Lung (tissue), 12 donors: ENCODE data around the gene TSC22D2. TPM values are rescaled to one million over a fixed set of nuclear protein-coding genes. Genes with fewer than 3 reads are reported as not detected.

Experiments
- ATAC-seq: fragments of 200-7000 bp; cut with Tn5 transposase; one replicate; pipeline ENCODE4 v1.9.1; 2020; ENCODE audit warnings: moderate number of reproducible peaks; ENCODE audit not compliant: insufficient read depth, low FRiP score
- DNase-seq, 3 donors: peaks; one replicate each; pipeline ENCODE4 v3.0.0-alpha.2; 2013 to 2017
- H3K27ac ChIP-seq, 2 donors: one replicate each; pipeline ENCODE4 v1.5.1; 2013; ENCODE audit warnings: mild to moderate bottlenecking in 2 of 2, moderate library complexity in 2 of 2, control low read depth in 1 of 2, inconsistent platforms in 1 of 2, low read depth in 1 of 2, low read length in 1 of 2
- H3K27me3 ChIP-seq, 3 donors: one replicate each; pipeline ENCODE4 v1.5.1; 2013; ENCODE audit warnings: low read length in 2 of 3; ENCODE audit not compliant: control insufficient read depth in 3 of 3, insufficient read depth in 3 of 3
- H3K36me3 ChIP-seq, 4 donors: one replicate each; pipeline ENCODE4 v1.5.1; 2013; ENCODE audit warnings: low read length in 4 of 4, mild to moderate bottlenecking in 1 of 4, moderate library complexity in 1 of 4; ENCODE audit not compliant: control insufficient read depth in 4 of 4, insufficient read depth in 4 of 4
- H3K4me1 ChIP-seq, 5 donors: one replicate each; pipeline ENCODE4 v1.5.1; 2013; ENCODE audit warnings: low read length in 5 of 5, mild to moderate bottlenecking in 2 of 5, moderate library complexity in 1 of 5; ENCODE audit not compliant: control insufficient read depth in 5 of 5, insufficient read depth in 5 of 5
- H3K4me3 ChIP-seq: one replicate; pipeline ENCODE4 v1.5.1; 2013; ENCODE audit warnings: mild to moderate bottlenecking, control low read depth, moderate library complexity
- H3K9ac ChIP-seq, 2 donors: one replicate each; pipeline ENCODE4 v1.5.1; 2013; ENCODE audit warnings: low read length in 2 of 2, control low read depth in 1 of 2; ENCODE audit not compliant: insufficient read depth in 1 of 2
- H3K9me3 ChIP-seq, 4 donors: one replicate each; pipeline ENCODE4 v1.5.1; 2013; ENCODE audit warnings: low read length in 3 of 4, mild to moderate bottlenecking in 1 of 4, moderate library complexity in 1 of 4; ENCODE audit not compliant: control insufficient read depth in 4 of 4, insufficient read depth in 3 of 4
- WGBS, 2 donors: extraction: QIAGEN DNeasy Blood & Tissue Kit; methylation state at CpG; one replicate each; pipeline ENCODE4 v1.1.7; 2013; 5-methylcytosine and 5-hydroxymethylcytosine counted together
- polyA plus RNA-seq, 2 donors: library from polyadenylated mRNA; stranded (reverse); fragments of 200-250 nt; gene quantifications; one replicate each; pipeline ENCODE4 v1.2.1, GENCODE V29; 2013
- total RNA-seq, 2 donors: library from RNA; depleted of rRNA in 1 of 2; stranded (reverse); fragments of >200 nt in 1 of 2; gene quantifications; one replicate each; pipeline ENCODE4 v1.2.1, GENCODE V29; 2014 to 2021
- TF ChIP-seq, protein P1 (sequence below): IDR thresholded peaks from 2 replicates; pipeline ENCODE4 v1.5.1; 2012; ENCODE audit warnings: mild to moderate bottlenecking; ENCODE audit errors: control extremely low read depth, extremely low read depth
- donor health status: control.
- donor health status: control.
- donor health status: Bipolar disorder and iron deficiency.
- donor health status: healthy.
- donor health status: DM: yes; HTN: yes; CAD: no.

Gene TSC22D2
- total and polyA plus RNA-seq, 4 donors: 8.8 to 57.7 (median 18.7) TPM

DNA sequence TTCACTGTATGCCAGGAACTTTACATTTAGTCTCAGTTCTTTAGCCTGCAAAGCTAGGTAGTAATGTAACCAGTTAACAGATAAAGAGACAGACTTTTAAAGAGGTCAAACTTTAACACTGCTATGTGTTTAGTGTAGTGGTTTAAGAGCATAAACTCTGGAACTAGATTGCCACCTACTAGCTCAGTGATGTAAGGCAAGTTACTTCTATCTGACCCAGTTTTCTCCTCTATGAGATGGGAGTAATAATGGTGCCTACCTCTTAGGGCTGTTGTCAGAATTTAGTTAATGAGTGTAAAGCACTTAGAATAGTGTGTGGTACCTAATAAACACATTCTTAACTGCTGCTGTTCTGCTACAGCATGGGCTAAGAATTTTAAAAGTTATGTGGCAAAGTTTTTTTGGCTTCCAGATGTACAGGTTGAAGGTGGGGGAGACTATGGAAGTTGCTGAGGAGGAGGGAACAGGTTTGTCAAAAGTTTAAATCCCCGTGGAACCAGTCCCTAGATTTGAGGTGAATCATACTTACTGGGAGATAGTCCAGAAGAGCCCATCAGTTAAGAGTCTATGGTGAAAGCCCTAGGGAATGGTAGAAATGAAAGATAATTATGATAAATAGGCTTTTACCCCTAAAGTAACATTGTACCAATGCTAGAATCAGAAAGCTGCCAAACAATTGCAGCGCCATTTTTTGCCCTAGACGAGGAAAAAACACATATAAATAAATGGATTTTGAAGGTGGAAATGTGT, 13.9 kb downstream of the TSC22D2 start:
- H3K4me3 ChIP-seq: no peak overlapping the region
- no peak for ATAC-seq

DNA sequence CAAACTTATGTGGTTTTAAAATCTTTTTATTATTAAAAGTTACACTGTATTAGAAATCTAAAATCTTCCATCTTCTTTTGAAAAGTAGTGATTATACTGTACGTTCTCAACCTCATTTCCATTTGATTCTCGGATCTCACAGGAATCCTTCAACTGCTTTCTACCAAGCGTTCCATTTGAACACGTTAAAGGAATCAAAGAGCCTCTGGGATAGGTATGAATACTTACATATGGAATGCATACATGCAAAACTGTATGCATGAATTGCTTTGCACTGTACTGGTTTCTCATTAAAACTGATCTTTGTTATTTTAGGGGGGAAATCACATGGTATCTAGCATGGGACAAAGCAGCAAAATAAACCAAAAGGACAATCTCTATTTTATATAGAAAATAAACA, 14.8 kb downstream of the TSC22D2 start:
- H3K4me1 ChIP-seq: peaks cover 0 to 58% (median 8%) of the 10 kb centered on the region in 5 donors
- TF ChIP-seq, protein P1, sequence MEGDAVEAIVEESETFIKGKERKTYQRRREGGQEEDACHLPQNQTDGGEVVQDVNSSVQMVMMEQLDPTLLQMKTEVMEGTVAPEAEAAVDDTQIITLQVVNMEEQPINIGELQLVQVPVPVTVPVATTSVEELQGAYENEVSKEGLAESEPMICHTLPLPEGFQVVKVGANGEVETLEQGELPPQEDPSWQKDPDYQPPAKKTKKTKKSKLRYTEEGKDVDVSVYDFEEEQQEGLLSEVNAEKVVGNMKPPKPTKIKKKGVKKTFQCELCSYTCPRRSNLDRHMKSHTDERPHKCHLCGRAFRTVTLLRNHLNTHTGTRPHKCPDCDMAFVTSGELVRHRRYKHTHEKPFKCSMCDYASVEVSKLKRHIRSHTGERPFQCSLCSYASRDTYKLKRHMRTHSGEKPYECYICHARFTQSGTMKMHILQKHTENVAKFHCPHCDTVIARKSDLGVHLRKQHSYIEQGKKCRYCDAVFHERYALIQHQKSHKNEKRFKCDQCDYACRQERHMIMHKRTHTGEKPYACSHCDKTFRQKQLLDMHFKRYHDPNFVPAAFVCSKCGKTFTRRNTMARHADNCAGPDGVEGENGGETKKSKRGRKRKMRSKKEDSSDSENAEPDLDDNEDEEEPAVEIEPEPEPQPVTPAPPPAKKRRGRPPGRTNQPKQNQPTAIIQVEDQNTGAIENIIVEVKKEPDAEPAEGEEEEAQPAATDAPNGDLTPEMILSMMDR: no peak

More for the DNA sequence above, 13.9 kb downstream of the TSC22D2 start:
- Histone ChIP-seq H3K27ac (no peak overlapping the region), H3K9me3 (no peaks in the 10 kb centered on the region), H3K4me1 (peaks cover 0 to 67% (median 8%) of the 10 kb centered on the region in 5 donors), H3K9ac (peak overlapping the region in 1 of 2 donors; percentile 2), H3K27me3 (no peaks in the 10 kb centered on the region), H3K36me3 (peaks cover 0 to 4% (median 0%) of the 10 kb centered on the region in 4 donors)
- WGBS, 2 donors: 73 to 89% methylated on average over 3 of the region's 3 CpGs
- TF ChIP-seq, protein P1: no peak
- no peak for DNase-seq

GRCh38 chr3:150423761-150424160, 15.7 kb downstream of the TSC22D2 start:
- DNase-seq: no peak
- H3K4me1 ChIP-seq: peaks cover 0 to 50% (median 6%) of the 10 kb centered on the region in 5 donors
- no peaks in the 10 kb centered on the region for H3K9me3 ChIP-seq
- H3K36me3 ChIP-seq: peaks cover 0 to 4% (median 0%) of the 10 kb centered on the region in 4 donors
- 68 to 75% methylated on average over 4 of the region's 4 CpGs for WGBS, 2 donors
- H3K27ac ChIP-seq: no peak overlapping the region
- no peak overlapping the region for H3K4me3 ChIP-seq
- ATAC-seq: no peak
- H3K9ac ChIP-seq: peak overlapping the region in 1 of 2 donors; percentile 37
- TF ChIP-seq, protein P1: no peak
- no peaks in the 10 kb centered on the region for H3K27me3 ChIP-seq

More for the DNA sequence above, 14.8 kb downstream of the TSC22D2 start:
- no peak overlapping the region for H3K4me3 ChIP-seq
- DNase-seq (no peak), ATAC-seq (no peak)
- H3K9me3 ChIP-seq: no peaks in the 10 kb centered on the region
- no peak overlapping the region for H3K9ac ChIP-seq
- no peak overlapping the region for H3K27ac ChIP-seq
- peaks cover 0 to 4% (median 0%) of the 10 kb centered on the region in 4 donors for H3K36me3 ChIP-seq
- H3K27me3 ChIP-seq: no peaks in the 10 kb centered on the region
- 88 to 93% methylated on average over 4 of the region's 4 CpGs for WGBS, 2 donors
